Measurements from ENCODE around the gene HIF3A. TPM values are rescaled to one million over a fixed set of nuclear protein-coding genes. Genes with fewer than 3 reads are reported as not detected.

Gene HIF3A
- total RNA-seq, 4 donors from 2014 or later, result 33.3 to 222 (median 60.3) TPM

GRCh38 chr19:46391296-46392251, 94.7 kb downstream of the HIF3A start:
- no peak for TF ChIP-seq CTCF (IDR thresholded peaks at IDR 0.05; ENCODE audit: low read depth)

GRCh38 chr19:46392252-46392801, 95.5 kb downstream of the HIF3A start:
- no peak for TF ChIP-seq CTCF (IDR thresholded peaks at IDR 0.05; ENCODE audit: low read depth)

- no peak for TF ChIP-seq CTCF (IDR thresholded peaks at IDR 0.05; ENCODE audit: low read depth)
These were observed 96.0 kb downstream of the HIF3A start for GRCh38 chr19:46392837-46393236.

Small RNAs within 50 kb of the gene (small RNA-seq; reads per million reads assigned to genes)
- gene RNU6-924P, result not detected

Other genes with a start within 250 kb of the HIF3A start
- not detected for gene IGFL3, start 172.4 kb upstream of the HIF3A start, total RNA-seq
- not detected for gene IGFL2, start 148.8 kb upstream of the HIF3A start, total RNA-seq
- gene IGFL1, start 67.3 kb upstream of the HIF3A start, total RNA-seq, result not detected
- 10 to 100 TPM; 24.1 to 68.4 (median 41.4) TPM for gene PPP5C, start 50.0 kb downstream of the HIF3A start, total RNA-seq
- 1 to 10 TPM in 3 of 4 donors, under 1 TPM in 1; 0.49 to 3.6 (median 2.4) TPM for gene CCDC8, start 116.5 kb downstream of the HIF3A start, total RNA-seq
- not detected for gene PNMA8C, start 131.9 kb downstream of the HIF3A start, total RNA-seq
- gene PNMA8A, start 174.5 kb downstream of the HIF3A start, total RNA-seq, result 1 to 10 TPM in 1 of 4 donors, under 1 TPM in 3; 0.33 to 2.3 (median 0.78) TPM
- 1 to 10 TPM in 3 of 4 donors, under 1 TPM in 1; 0.49 to 4.3 (median 2.2) TPM for gene PNMA8B, start 198.8 kb downstream of the HIF3A start, total RNA-seq

Measured in subcutaneous adipose tissue (tissue), 4 donors.